IPS-NIHi11 (cell line): ENCODE data around the gene TCEA3.

Experiments
- DNase-seq: peaks from one replicate; pipeline ENCODE4 v3.0.0; 2012; ENCODE audit warnings: mixed read lengths, low spot score

TCEA3 gene

GRCh38 chr1:23421343-23421742, 3.2 kb downstream of the TCEA3 start:
- no peak for DNase-seq

- no peak for DNase-seq
Observed at GRCh38 chr1:23420778-23421177, 3.8 kb downstream of the TCEA3 start.

- peak; percentile 61 for DNase-seq
Observed at GRCh38 chr1:23419180-23419579, 5.4 kb downstream of the TCEA3 start.

GRCh38 chr1:23417570-23417969, 7.0 kb downstream of the TCEA3 start:
- no peak for DNase-seq

- DNase-seq, result no peak
Observed at GRCh38 chr1:23416964-23417363, 7.6 kb downstream of the TCEA3 start.

GRCh38 chr1:23408797-23409290, 15.7 kb downstream of the TCEA3 start:
- no peak for DNase-seq

- no peak for DNase-seq
Observed at GRCh38 chr1:23407016-23407630, 17.4 kb downstream of the TCEA3 start.

GRCh38 chr1:23405946-23406345, 18.6 kb downstream of the TCEA3 start:
- no peak for DNase-seq

GRCh38 chr1:23403735-23404486, 20.6 kb downstream of the TCEA3 start:
- DNase-seq, result peak; percentile 93

GRCh38 chr1:23403355-23403734, 21.2 kb downstream of the TCEA3 start:
- DNase-seq, result no peak

- DNase-seq, result peak; percentile 33
Observed at GRCh38 chr1:23403038-23403336, 21.6 kb downstream of the TCEA3 start.

GRCh38 chr1:23402286-23403037, 22.1 kb downstream of the TCEA3 start:
- DNase-seq, result no peak

- DNase-seq, result no peak
Observed at GRCh38 chr1:23401313-23401712, 23.2 kb downstream of the TCEA3 start.

GRCh38 chr1:23400324-23401114, 24.0 kb downstream of the TCEA3 start:
- no peak for DNase-seq

GRCh38 chr1:23399229-23399628, 25.3 kb downstream of the TCEA3 start:
- no peak for DNase-seq

GRCh38 chr1:23397908-23398307, 26.6 kb downstream of the TCEA3 start:
- no peak for DNase-seq

- DNase-seq, result no peak
Observed at GRCh38 chr1:23396380-23396779, 28.2 kb downstream of the TCEA3 start.

- DNase-seq, result no peak
Observed at GRCh38 chr1:23395849-23396248, 28.7 kb downstream of the TCEA3 start.

GRCh38 chr1:23395154-23395724, 29.3 kb downstream of the TCEA3 start:
- DNase-seq, result peak; percentile 45

GRCh38 chr1:23394684-23395083, 29.9 kb downstream of the TCEA3 start:
- peak; percentile 67 for DNase-seq

- DNase-seq, result no peak
Observed at GRCh38 chr1:23394181-23394580, 30.4 kb downstream of the TCEA3 start.

GRCh38 chr1:23393706-23394105, 30.8 kb downstream of the TCEA3 start:
- DNase-seq, result no peak
